Measurements from ENCODE around the gene JAML.

JAML gene

DNA sequence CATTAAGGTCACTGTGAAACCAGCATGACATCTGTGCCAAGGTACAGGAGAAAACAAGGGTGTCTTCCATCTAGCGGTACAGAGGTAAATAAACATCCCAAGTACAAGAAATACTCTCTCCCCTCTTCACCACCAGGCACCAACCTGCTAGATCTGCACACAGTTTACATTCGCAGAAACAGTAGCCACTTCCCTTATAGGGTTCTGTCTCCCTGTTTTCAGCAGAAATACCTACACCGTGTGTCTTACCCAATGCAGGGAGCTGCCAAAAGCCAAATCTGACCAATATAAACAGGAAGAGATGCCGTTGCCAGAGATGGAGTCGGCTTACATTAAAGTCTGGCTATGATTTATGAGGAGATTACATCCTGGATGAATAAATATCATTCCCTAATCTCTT is 73.4 kb downstream of the JAML start:
- DNase-seq (ENCODE audit: extremely low spot score): no peak
- TF ChIP-seq, protein P1, sequence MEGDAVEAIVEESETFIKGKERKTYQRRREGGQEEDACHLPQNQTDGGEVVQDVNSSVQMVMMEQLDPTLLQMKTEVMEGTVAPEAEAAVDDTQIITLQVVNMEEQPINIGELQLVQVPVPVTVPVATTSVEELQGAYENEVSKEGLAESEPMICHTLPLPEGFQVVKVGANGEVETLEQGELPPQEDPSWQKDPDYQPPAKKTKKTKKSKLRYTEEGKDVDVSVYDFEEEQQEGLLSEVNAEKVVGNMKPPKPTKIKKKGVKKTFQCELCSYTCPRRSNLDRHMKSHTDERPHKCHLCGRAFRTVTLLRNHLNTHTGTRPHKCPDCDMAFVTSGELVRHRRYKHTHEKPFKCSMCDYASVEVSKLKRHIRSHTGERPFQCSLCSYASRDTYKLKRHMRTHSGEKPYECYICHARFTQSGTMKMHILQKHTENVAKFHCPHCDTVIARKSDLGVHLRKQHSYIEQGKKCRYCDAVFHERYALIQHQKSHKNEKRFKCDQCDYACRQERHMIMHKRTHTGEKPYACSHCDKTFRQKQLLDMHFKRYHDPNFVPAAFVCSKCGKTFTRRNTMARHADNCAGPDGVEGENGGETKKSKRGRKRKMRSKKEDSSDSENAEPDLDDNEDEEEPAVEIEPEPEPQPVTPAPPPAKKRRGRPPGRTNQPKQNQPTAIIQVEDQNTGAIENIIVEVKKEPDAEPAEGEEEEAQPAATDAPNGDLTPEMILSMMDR (IDR thresholded peaks at IDR 0.05; ENCODE audit: control extremely low read depth, extremely low read depth, low read depth, missing control alignments): no peak
- CTCF ChIA-PET: interaction anchor here (1.1 kb wide), 1 partner anchor 20 kb away, joined by 7 read pairs; no protein-coding TSS in a partner anchor
- POLR2A ChIA-PET: no interaction called here

DNA sequence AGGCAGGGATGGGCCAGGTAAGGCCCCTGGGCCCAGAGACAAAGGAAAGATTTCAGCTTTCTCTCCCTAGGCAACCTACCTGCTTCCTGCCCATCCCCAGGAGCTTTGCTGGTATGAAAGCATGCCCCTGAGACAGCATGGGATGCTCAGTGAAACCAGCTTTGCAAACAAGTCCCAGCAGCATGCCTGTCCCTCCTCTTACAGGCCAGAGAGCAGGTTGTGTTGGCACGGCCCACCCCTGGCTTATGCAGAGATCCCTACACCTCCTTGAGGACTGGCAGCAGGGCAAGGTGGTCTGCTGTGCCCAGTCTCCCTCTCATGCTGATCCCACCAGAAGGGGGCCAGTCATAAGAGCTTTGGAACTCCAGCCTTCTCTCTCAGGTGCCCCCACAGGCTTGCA is 75.3 kb downstream of the JAML start:
- CTCF ChIA-PET: interaction anchor here (1.1 to 7.3 kb wide), 2 partner anchors 12 to 23 kb away, joined by 3 to 83 read pairs; no protein-coding TSS in a partner anchor
- POLR2A ChIA-PET: no interaction called here
- DNase-seq (ENCODE audit: extremely low spot score): no peak
- TF ChIP-seq, protein P1 (IDR thresholded peaks at IDR 0.05; ENCODE audit: control extremely low read depth, extremely low read depth, low read depth, missing control alignments): no peak

DNA sequence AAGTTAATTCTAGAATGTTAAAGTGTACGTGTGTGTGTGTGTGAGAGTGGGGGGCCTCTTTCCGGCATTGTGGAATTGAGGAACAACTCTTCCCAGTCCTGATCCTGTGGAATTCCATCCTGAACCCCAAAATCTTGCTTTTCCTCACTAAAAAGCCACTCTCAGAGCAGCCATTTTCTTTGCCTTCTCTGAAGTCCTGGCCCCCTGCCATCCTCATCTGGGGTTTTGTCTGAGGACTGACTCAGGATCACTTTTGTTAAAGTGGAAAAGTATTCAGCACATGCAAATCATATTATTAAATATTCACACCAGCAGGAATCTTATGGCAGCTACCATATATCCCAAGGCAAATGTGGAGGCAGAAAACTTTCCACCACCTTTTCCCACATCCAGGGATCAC is 76.0 kb downstream of the JAML start:
- TF ChIP-seq, protein P1 (IDR thresholded peaks at IDR 0.05; ENCODE audit: control extremely low read depth, extremely low read depth, low read depth, missing control alignments): no peak
- ChIA-PET POLR2A (no interaction called here), CTCF (interaction anchor here (1.1 to 7.3 kb wide), 2 partner anchors 11 to 23 kb away, joined by 3 to 83 read pairs; no protein-coding TSS in a partner anchor)

DNA sequence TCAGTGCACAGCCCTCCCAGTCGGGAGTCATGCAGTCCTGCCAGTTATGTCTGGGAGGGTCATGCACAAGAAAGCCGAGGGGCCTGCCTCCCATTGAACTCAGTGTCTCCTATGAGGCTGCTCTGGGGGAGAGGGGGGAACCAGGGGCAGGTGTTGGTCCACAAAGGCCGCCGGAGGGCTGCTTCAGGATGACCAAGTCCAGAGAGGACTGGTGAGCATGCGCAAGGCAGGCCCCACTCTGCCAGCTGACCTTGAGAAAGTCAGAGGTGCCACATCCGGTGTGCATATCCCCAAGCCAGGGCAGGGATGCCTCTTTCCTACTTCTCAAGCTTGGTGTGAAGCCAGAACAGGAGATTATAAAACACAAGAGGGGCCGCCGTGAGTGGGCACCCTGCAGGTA is 76.6 kb downstream of the JAML start:
- ChIA-PET POLR2A (no interaction called here), CTCF (interaction anchor here (0.7 to 7.3 kb wide), 3 partner anchors 10 to 447 kb away, joined by 3 to 83 read pairs (median 3); no protein-coding TSS in a partner anchor)
- TF ChIP-seq, protein P1 (IDR thresholded peaks at IDR 0.05; ENCODE audit: control extremely low read depth, extremely low read depth, low read depth, missing control alignments): no peak
- DNase-seq (ENCODE audit: extremely low spot score): no peak

More for the DNA sequence above, 76.0 kb downstream of the JAML start:
- no peak for DNase-seq (ENCODE audit: extremely low spot score)

DNA sequence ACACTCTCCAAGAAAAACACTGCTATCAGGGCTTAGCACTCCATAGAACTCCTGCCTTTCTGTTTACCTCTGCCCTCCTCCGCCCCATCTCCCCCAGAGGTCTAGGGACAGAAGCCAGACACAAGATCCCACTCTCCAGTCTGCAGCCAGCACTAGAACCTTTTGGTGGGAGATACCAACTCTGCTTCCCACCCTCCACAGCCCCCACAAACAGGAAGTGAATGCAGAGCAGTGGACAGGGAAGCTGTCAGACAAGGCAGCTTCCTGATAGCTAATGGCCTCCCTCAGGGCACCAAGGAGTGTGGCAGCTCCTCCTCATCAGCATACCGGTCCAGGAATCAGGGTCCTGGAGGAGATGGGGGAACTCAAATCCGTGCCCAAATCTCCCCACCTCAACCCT is 77.3 kb downstream of the JAML start:
- TF ChIP-seq, protein P1 (IDR thresholded peaks at IDR 0.05; ENCODE audit: control extremely low read depth, extremely low read depth, low read depth, missing control alignments): no peak

DNA sequence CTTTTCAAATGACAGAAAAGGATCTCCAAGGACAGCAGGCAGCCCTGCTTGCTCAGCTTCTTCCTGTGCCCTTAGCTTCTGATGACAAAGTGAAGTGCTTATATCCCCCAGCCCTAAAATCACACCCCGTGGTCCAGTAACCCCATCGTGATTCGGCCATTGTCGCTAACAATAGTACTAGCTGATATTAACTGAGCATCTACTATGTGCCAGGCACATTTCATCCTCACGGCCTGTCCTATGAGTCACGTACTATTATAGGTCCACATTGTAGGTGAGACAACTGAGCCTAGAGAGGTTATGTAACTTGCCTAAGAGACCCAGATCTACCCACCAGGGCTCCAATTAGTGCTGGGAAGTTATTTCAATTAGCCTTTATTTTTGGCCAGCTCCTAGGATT is 78.3 kb downstream of the JAML start:
- TF ChIP-seq, protein P1 (IDR thresholded peaks at IDR 0.05; ENCODE audit: control extremely low read depth, extremely low read depth, low read depth, missing control alignments): no peak
- no peak for DNase-seq (ENCODE audit: extremely low spot score)
- ChIA-PET POLR2A (no interaction called here), CTCF (interaction anchor here (1.3 to 7.3 kb wide), 5 partner anchors 9 to 205 kb away, joined by 4 to 83 read pairs (median 5); no protein-coding TSS in a partner anchor)

More for the DNA sequence above, 77.3 kb downstream of the JAML start:
- ChIA-PET CTCF (interaction anchor here (4.5 to 7.3 kb wide), 2 partner anchors 8 to 25 kb away, joined by 25 to 83 read pairs; no protein-coding TSS in a partner anchor), POLR2A (no interaction called here)
- DNase-seq (ENCODE audit: extremely low spot score): no peak

Data from GM10248 (cell line).